Fibroblast of lung (primary cell): Measurements from ENCODE around the gene AKAP3.

Experiments used
- EZH2 ChIP-seq: IDR thresholded peaks from 2 replicates; pipeline ENCODE4 v1.5.1; 2012; ENCODE audit warnings: low read length, control low read depth, mild to moderate bottlenecking; ENCODE audit errors: missing control alignments
- TF ChIP-seq, protein P1 (sequence below), 2 donors: IDR thresholded peaks in 1 of 2; conservative IDR thresholded peaks in 1 of 2; 1 replicate in 1 of 2; 2 replicates in 1 of 2; pipeline ENCODE4 v1.5.1; 2011 to 2012; ENCODE audit warnings: low read length in 2 of 2, control low read depth in 1 of 2, inconsistent platforms in 1 of 2, low read depth in 1 of 2, mild to moderate bottlenecking in 1 of 2

DNA sequence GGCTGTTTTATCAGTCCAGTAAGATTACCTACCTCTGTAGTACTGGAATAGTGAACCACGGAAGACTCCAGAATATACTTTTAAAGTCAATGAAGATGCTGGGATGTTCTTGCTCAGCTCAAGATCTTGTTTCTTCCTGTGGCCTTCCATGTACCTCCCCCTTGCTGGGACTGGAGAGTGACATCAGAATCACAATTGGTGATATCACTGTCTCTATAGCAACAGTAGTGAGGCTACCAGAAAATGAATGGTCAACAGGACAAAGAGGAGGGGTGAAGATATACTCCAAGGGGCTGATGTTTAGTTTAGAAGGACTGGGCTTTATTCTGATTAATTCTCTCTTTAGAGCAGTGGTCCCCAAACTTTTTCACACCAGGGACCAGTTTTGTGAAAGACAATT is 3.8 kb downstream of the AKAP3 start:
- TF ChIP-seq, protein P1, sequence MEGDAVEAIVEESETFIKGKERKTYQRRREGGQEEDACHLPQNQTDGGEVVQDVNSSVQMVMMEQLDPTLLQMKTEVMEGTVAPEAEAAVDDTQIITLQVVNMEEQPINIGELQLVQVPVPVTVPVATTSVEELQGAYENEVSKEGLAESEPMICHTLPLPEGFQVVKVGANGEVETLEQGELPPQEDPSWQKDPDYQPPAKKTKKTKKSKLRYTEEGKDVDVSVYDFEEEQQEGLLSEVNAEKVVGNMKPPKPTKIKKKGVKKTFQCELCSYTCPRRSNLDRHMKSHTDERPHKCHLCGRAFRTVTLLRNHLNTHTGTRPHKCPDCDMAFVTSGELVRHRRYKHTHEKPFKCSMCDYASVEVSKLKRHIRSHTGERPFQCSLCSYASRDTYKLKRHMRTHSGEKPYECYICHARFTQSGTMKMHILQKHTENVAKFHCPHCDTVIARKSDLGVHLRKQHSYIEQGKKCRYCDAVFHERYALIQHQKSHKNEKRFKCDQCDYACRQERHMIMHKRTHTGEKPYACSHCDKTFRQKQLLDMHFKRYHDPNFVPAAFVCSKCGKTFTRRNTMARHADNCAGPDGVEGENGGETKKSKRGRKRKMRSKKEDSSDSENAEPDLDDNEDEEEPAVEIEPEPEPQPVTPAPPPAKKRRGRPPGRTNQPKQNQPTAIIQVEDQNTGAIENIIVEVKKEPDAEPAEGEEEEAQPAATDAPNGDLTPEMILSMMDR (conservative IDR thresholded peaks at IDR 0.05 in 1 of 2, IDR thresholded peaks at IDR 0.05 in 1 of 2; ENCODE audit: low read depth in 1 of 2, low read length in 2 of 2): no peak
- no peak for TF ChIP-seq EZH2
